ENCODE measurements around the gene KIF21B.

DNA sequence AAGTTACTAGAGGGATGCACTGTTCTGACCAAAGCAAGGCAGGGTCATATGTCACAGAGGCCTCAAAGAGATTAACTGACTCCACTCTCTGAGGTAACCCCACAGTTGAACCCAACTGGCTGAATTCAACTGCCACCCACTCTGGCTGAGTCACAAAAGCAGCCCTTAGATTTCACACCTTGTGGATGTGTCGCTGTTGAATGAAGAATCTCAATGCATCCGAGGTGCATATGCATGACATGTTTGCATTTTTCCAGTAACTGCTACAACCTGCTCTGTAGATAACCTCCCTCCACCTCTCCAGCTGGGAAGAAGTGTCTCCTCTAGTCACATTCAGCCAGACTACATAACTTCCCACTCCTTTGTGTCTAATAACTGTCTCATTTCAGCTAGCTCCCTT, 27.9 kb upstream of the KIF21B start:
- TF ChIP-seq POLR2A (IDR thresholded peaks at IDR 0.05): no peak
- TF ChIP-seq, protein P1, sequence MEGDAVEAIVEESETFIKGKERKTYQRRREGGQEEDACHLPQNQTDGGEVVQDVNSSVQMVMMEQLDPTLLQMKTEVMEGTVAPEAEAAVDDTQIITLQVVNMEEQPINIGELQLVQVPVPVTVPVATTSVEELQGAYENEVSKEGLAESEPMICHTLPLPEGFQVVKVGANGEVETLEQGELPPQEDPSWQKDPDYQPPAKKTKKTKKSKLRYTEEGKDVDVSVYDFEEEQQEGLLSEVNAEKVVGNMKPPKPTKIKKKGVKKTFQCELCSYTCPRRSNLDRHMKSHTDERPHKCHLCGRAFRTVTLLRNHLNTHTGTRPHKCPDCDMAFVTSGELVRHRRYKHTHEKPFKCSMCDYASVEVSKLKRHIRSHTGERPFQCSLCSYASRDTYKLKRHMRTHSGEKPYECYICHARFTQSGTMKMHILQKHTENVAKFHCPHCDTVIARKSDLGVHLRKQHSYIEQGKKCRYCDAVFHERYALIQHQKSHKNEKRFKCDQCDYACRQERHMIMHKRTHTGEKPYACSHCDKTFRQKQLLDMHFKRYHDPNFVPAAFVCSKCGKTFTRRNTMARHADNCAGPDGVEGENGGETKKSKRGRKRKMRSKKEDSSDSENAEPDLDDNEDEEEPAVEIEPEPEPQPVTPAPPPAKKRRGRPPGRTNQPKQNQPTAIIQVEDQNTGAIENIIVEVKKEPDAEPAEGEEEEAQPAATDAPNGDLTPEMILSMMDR (IDR thresholded peaks at IDR 0.05): no peak
- TF ChIP-seq POLR2AphosphoS5 (IDR thresholded peaks at IDR 0.05): no peak

All from sigmoid colon (tissue), 4 donors.